ENCODE data around the gene DEAF1.
"Not testable (repeated sequence)": the region's sequence is repeated elsewhere in the genome, so short reads cannot be mapped to it uniquely, and the experiment has no call there.

Gene DEAF1

DNA sequence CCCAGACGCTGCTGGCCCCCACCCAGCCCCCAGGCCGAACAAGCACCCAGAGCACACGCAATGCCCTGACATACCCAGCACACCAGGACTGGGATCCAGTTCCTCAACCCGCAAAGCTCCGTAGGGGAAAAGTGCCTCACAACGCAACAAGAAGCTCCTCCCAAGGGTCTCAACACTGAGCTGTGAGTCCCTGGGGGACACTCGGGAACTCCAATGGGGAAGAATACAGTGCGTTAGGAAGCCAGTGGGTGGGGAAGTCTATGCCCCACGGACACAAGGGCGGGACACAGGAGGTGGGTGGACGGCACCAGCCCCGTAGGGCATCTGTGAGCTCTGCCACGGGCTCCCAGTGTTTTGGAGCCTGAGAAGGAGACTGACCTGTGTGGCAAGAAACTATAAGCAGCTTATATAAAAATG lies 1.6 kb downstream of the DEAF1 start:
- H3K4me3 ChIP-seq (ENCODE audit: low read depth, low read length) = peak overlapping the region; percentile 85
- CTCF ChIA-PET = interaction anchor here (17.1 kb wide), 1 partner anchor 31 kb away, joined by 198 read pairs; no protein-coding TSS in a partner anchor
- TF ChIP-seq, protein P1, sequence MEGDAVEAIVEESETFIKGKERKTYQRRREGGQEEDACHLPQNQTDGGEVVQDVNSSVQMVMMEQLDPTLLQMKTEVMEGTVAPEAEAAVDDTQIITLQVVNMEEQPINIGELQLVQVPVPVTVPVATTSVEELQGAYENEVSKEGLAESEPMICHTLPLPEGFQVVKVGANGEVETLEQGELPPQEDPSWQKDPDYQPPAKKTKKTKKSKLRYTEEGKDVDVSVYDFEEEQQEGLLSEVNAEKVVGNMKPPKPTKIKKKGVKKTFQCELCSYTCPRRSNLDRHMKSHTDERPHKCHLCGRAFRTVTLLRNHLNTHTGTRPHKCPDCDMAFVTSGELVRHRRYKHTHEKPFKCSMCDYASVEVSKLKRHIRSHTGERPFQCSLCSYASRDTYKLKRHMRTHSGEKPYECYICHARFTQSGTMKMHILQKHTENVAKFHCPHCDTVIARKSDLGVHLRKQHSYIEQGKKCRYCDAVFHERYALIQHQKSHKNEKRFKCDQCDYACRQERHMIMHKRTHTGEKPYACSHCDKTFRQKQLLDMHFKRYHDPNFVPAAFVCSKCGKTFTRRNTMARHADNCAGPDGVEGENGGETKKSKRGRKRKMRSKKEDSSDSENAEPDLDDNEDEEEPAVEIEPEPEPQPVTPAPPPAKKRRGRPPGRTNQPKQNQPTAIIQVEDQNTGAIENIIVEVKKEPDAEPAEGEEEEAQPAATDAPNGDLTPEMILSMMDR (IDR thresholded peaks at IDR 0.05; ENCODE audit: insufficient read depth, low read length, missing control alignments) = no peak
- no peak for DNase-seq (ENCODE audit: low read depth, low spot score)
- POLR2A ChIA-PET = interaction anchor here (0.6 kb wide), 1 partner anchor 127 kb away, joined by 3 read pairs; no protein-coding TSS in a partner anchor

DNA sequence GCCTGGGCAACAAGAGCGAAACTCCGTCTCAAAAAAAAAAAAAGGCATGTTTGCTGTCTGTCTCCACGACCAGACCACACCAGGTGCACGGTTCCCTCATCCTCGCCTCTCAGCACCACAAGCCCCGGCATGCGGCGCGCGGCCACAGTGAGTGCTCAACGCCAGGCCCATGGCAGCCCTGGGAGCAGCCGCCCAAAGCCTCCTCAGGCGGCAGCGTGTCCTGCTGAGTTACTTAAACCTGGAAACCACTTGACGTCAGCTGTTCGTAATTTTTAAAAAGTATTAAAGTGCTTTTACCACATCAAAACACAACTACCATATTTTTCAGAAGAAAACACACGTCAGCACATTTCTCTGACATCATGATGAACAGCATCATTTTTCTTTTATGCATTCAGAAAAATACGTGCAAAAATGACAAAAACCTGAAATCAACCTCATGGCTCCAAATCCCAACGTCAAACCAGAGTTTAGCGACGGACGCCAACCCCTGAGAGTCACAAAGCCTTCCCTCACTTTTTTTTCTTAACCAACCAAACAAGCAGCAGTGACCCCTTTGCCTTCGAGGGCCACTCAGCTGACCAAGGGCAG lies 2.1 kb downstream of the DEAF1 start:
- ChIA-PET POLR2A (interaction anchor here (0.6 kb wide), 1 partner anchor 126 kb away, joined by 3 read pairs; no protein-coding TSS in a partner anchor), CTCF (interaction anchor here (1.1 to 17.1 kb wide), 3 partner anchors 10 to 31 kb away, joined by 3 to 198 read pairs (median 3); no protein-coding TSS in a partner anchor)
- no peak for DNase-seq (ENCODE audit: low read depth, low spot score)
- TF ChIP-seq, protein P1 (IDR thresholded peaks at IDR 0.05; ENCODE audit: insufficient read depth, low read length, missing control alignments) = no peak
- peak overlapping the region; percentile 85 for H3K4me3 ChIP-seq (ENCODE audit: low read depth, low read length)

DNA sequence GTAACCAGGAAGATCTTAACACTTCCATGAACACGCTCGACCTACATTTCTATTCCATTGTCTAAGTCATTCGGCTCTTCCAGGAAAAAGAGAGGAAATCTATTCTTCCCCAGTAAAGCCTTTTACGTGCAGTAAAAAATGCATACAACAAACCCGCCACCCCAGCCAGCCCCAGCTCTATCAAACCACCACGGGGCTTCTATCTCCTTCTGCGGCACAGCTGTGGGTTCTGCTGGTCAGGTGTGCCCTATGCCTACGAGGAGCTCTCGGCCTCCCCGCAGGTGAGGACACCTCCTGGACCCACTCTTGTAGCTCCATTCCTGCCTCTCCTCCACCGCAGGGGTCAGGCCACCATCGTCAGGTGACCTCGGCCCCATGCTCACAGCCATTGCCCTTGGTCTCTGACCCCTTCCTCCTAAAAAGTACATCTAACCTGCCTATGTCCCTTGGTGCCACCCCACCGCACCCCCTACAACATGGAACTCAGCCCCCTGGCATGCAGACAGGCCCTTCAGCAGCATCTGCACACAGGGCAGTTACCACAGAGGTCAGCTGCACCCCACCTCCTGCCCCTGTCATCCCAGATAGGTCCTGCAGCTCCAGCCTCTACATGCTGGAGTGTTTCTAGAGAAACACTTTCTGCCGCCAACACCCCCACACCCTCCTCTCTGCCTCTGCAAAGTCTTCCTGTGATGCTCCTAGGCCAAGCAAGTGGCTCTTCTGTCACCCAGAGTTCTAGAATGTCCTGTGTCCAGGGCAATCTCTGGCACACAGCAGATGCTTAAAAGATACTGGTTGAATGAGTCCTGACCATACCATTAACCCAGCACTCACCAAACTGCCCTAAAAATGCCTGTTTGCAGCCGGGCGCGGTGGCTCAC lies 3.1 kb downstream of the DEAF1 start:
- no peak overlapping the region for H3K4me3 ChIP-seq (ENCODE audit: low read depth, low read length)
- POLR2A ChIA-PET = no interaction called here
- DNase-seq (ENCODE audit: low read depth, low spot score) = no peak
- CTCF ChIA-PET = interaction anchor here (1.1 to 17.1 kb wide), 4 partner anchors 9 to 32 kb away, joined by 3 to 198 read pairs (median 3); no protein-coding TSS in a partner anchor
- TF ChIP-seq, protein P1 (IDR thresholded peaks at IDR 0.05; ENCODE audit: insufficient read depth, low read length, missing control alignments) = no peak

DNA sequence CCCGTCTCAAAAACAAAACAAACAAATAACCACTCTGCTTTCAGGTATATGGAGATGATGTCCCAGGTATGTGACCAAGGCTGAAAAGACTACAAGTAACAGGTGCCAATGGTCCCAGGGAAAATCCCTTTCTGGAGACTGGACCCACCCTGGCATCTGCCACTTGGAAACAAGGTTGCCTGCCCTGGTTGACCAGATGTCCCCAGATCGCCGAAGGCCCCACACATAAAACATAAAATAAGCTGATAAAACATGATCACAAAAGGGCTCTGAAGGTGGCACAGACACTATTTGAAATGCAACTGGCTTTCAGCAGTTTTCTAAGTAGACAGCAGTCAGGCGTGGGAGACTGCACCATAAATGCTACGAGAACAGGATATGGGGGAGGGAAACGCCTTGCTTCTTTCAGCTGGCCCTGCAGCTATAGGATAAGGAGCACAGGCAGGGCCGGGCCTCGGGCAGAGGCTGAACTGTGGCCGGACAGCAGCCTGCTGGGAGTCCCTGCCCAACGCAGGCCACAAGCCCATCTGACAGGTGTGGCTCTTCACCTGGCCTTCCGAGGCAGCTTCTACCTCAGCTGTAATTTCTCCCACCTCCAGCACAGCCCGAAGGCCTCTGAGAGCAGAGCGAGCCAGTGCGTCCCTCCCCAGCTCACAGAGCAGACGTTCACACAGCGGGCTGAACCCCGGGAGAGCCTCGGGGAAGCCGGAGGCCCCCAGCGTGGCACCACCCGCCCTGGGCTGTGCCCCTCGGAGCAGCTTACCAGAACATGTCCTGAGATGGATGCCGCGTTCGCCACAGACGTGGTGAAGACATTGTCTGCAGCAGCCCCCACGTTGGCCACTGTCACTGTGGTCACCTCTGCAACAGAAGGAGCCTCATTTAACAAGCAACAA lies 4.0 kb downstream of the DEAF1 start:
- DNase-seq (ENCODE audit: low read depth, low spot score) = no peak
- no peak overlapping the region for H3K4me3 ChIP-seq (ENCODE audit: low read depth, low read length)
- POLR2A ChIA-PET = no interaction called here
- CTCF ChIA-PET = interaction anchor here (1.1 to 17.1 kb wide), 4 partner anchors 11 to 33 kb away, joined by 3 to 198 read pairs (median 3); no protein-coding TSS in a partner anchor
- TF ChIP-seq, protein P1 (IDR thresholded peaks at IDR 0.05; ENCODE audit: insufficient read depth, low read length, missing control alignments) = no peak

DNA sequence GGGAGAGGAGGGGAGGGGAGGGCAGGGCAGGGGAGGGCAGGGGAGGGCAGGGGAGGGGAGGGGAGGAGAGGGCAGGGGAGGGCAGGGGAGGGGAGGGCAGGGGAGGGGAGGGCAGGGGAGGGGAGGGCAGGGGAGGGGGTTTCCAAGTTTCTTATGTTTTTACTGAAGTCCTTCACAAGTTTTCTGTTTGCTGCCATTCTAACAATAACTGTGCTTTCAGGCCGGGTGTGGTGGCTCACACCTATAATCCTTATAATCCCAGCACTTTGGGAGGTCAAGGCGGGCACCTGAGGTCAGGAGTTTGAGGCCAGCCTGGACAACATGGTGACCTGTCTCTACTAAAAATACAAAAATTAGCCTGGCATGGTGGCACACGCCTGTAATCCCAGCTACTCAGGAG lies 4.8 kb downstream of the DEAF1 start:
- CTCF ChIA-PET = interaction anchor here (1.1 to 1.7 kb wide), 2 partner anchors 10 to 13 kb away, joined by 3 read pairs; no protein-coding TSS in a partner anchor
- H3K4me3 ChIP-seq (ENCODE audit: low read depth, low read length); DNase-seq (ENCODE audit: low read depth, low spot score); POLR2A ChIA-PET: not testable (repeated sequence)

DNA sequence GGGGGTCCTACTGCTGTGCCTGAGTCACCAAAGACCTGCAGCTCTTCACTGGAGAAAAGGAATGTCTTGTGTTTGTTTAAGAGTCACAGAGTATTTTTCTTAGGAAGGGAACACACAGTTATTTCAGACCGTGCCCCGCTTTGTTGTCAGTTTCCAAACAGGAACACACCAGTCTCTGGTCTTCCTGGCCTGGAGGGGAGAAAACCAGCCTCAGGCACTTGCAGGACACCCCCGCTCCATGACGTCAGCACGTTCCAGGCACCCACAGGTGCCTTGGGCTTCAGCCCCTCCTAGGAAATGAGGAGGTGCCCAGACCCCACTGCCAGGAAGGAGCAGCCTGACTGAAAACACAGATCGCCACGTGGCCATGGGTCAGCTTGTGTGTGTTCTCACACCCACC lies 5.4 kb downstream of the DEAF1 start:
- no peak for DNase-seq (ENCODE audit: low read depth, low spot score)
- CTCF ChIA-PET = no interaction called here

More for the DNA sequence above, 5.4 kb downstream of the DEAF1 start:
- TF ChIP-seq, protein P1 (IDR thresholded peaks at IDR 0.05; ENCODE audit: insufficient read depth, low read length, missing control alignments) = no peak
- POLR2A ChIA-PET = no interaction called here
- no peak overlapping the region for H3K4me3 ChIP-seq (ENCODE audit: low read depth, low read length)
